ENCODE data around the gene KIAA2012.
"Not testable (repeated sequence)": the region's sequence is repeated elsewhere in the genome, so short reads cannot be mapped to it uniquely, and the experiment has no call there.

Gene KIAA2012

DNA sequence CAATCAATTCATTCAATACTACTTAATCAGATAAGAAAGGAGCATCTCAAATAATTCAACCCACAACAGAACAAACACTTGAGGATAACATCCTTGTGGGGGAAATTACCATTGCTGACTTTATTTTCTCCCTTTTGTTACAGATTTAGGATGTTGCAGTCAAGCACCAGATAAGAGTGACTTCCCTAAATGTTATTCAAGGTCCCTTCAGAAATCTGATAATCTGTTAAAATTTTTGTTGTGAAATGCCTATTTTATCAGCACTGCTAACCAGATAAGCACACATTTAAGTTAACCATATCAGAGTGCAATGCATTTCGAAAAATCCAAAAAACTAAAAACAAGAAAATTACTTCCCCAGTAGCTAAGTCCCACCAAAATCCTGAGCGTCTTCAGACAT is 131.8 kb downstream of the KIAA2012 start:
- DNase-seq, result no peak

DNA sequence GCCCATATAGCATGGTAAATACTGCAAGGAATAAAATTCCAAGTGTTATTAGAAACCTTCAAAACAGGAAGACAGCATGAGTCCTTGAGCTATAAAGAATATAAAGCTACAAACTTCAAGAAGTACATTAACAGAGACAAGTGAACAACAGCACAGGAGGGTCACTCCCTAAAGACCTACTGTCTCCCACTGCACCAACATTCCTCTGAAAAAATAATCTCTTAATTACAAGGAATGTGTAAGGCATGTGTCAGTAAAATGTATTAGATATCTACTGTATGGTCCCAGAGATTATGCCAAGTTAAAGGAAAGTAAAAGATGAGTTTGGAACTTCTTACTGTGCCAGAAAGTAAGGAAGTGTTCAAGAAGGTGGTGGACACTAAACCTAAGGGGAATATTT is 135.5 kb downstream of the KIAA2012 start:
- DNase-seq, result no peak

DNA sequence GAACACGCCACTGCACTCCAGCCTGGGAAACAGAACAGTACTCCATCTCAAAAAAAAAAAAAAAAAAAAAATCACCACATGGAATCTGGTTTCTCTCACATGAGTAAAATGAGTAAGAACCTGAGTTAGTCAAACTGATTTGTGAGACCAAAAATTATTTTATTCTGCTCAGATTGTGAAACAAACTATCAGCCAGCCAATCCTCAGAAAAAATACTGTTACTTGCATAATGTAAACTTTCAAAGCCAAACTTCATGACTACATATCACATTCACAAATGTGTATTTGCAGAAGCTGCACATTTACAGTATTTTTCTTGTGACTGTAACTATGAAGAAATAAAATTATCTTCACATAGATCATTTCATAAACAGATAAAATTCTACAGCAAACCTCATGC is 142.1 kb downstream of the KIAA2012 start:
- DNase-seq, result no peak

DNA sequence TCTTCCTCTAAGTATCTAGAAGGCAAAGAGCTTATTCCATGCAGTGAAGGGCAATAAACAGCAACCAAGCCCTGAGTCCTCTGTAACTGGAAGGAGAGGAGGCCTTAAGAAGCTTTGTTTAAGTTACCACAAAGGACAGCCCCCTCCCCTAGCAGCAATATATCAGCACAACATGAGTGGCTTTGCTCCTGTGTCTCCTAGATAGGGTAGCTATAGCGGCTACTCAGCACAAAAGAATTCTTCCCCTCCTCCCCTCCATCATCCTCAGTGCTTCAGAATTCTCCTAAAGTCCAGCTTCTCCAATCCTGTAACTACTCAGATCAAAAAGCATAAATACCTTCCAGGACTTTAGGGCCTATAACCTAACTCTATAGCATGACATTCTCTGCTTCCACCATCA is 148.8 kb downstream of the KIAA2012 start:
- DNase-seq, result no peak

DNA sequence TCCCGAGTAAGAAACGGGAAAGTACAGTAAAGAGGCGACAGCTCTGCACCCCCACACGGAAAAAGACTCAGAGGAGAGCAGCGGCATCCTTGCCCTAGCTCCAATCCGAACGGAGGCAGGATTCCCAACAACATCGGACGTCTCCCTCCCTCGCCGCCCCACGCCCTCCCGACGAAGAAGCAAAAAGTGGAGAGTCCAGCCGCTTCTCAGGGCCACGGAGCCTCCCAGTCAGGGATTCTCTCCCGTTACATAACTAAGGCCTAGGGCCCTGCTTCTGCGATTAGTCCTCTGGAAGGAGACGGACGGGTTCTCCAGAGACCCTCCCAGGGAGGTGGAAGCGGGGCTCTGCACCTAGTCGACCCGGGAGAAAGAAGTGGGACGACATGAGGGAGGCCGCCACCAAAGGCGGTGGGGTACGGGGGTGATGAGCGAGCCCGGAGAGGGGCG is 164.8 kb downstream of the KIAA2012 start:
- DNase-seq, result peak; percentile 37

DNA sequence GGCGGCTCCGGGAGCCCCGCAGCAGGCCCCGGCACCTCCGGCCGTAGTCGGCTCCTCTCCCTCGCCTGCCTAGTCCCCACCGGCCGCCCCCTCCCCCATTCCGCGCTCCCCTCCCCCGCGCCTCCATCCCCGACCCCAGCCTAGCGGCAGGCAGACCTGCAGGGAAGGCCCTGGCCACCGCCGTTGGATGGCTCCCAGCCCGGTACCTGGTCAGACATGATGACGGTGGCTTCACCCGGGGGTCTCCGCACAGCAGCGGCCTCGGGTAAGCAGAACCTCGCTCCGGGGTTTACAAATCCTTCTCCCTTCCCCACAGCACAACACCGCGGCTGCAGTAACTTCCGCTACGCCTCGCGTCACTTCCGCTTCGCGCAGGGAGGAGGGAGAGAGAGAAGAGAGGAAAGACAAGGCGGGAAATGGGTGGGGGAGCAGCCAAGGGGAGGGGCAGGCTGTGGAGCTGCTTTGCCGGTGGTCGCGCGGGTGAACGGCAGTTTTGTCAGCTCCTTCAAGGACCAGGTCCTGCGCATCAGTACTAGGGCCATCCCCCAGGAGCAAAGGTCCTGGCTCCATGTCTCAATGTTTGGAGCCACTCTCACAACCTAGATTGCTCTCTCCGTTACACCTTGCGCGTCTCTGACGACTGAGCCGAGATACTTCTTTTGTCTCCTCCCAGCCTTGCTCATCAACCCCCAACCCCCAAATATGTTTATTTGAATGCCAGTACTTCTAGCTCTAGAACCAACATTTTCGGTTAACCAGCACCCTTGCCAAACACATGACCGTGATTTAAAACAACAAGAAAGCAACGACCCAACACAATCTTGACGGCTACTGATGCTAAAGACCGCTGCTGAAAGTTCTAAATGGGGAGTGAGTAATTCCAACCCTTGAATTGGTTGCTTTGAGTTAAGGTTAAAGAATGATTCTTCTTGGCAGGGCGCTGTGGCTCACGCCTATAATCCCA is 165.5 kb downstream of the KIAA2012 start, which contains the start of gene SUMO1:
Gene SUMO1, minus strand, starts transcription at position 364 of the 964 bp plus-strand sequence. Its CDS starts 146 bp downstream, at position 218.
- peak; percentile 91 for DNase-seq

DNA sequence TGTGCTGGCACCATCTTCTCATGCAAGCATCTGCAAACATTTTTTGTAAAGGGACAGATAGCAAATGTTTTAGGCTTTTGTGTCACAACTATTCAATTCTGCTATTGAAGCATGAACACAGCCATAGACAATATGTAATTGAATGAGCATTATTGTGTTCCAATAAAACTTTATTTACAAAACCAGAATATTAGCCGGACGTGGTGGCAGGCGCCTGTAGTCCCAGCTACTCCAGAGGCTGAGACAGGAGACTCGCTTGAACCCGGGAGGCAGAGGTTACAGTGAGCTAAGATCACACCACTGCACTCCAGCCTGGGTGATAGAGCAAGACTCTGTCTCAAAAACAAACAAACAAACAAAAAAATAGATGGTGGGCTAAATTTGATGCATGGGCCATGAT is 174.7 kb downstream of the KIAA2012 start:
- DNase-seq, result not testable (repeated sequence)

DNA sequence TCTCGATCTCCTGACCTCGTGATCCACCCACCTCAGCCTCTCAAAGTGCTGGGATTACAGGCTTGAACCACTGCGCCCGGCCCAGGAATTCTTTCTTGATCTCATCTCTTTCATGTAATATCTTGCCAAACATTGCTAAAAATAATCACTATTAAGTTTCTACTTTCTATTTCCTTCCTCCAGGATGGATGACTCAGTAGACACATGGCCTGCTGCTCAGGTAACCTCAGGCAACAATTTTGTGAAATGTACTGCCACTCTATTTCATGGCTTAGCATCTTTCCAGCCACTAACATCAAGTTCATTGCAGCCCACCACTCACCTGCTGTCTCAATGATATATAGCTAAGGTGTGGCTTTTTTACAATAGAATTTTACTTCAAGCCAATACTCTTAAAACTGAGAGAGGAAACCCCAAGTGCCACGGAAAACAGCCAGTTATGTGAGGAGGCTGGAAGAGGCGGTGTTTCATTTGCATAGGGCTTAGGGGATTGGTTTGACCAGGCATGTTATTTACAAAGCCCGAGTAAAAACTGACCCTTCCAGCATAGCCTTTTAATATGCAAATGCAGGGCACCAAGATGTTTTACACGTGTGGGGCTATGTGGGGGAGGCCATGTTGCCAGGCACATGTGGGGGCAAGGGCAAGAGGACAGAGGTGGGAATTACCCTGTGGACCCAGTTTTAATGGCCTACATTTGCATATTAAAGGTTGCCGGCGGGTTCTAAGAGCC is 176.6 kb downstream of the KIAA2012 start:
- no peak for DNase-seq

DNA sequence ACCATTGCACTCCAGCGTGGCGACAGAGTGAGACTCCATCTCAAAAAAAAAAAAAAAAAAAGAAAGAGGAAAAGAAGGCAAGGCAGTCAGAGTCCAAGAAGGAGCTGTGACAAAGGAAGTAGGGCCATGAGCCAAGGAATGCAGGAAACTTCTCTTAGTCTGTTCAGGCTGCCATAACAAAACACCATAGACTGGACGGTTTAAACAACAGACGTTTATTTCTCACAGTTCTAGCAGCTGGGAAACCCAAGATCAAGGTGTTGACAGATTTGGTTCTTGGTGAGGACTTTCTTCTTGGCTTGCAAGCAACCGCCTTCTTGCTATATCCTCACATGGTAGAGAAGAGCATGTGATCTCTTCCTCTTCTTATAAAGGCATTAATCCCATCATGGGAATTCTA is 178.4 kb downstream of the KIAA2012 start:
- no peak for DNase-seq
